Activated CD4-positive, alpha-beta T cell treated with anti-CD3 and anti-CD28 coated beads, Interleukin-2, amount 50 U/mL, for 24 hours (primary cell): ENCODE results near the gene LRGUK.
A peak's percentile ranks its signal among the peaks of the same experiment; 100 is the strongest.

Experiments used
- DNase-seq, 2 donors: peaks; one replicate each; pipeline ENCODE4 v3.0.0-alpha.2; 2020; ENCODE audit warnings: low read depth in 1 of 2, low spot score in 1 of 2

The LRGUK gene

GRCh38 chr7:134122980-134123379 lies 4.2 kb upstream of the LRGUK start:
- no peak for DNase-seq

GRCh38 chr7:134126146-134126545 lies 994 bp upstream of the LRGUK start:
- no peak for DNase-seq

- no peak for DNase-seq
These were observed 559 bp upstream of the LRGUK start for GRCh38 chr7:134126596-134126965.

- no peak for DNase-seq
These were observed 1.7 kb downstream of the LRGUK start for GRCh38 chr7:134128829-134129228.

DNA sequence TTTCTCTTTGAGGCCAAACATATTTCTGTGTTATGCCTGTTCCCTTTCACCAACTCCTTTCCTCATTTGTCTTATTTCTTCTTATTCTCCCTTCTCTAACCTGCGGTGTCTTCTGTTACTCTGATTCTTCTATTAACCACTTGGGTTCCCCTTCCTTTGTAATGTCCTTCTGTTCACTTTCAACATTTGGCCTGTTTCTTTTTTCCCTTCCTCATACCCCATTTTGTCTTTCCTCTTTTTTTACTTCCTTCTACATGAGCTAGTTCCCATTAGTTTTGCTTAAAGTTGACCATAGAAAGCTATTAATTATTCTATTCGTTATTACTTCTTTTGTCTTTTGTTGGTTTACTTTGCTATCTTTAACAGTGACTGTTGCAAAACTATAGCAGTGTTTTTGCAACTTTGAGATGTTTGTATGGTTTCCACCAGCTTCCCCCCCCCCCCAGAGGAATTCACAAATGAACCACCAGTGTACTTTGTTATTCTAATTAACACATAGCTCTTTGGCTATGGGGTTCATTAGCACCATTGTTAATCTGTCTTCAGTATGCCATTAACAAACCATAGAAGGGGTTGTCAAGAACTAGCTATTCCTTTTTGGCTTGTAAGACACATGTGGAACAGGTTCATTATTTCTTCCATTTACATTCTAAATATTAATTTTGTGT lies 2.9 kb downstream of the LRGUK start:
- DNase-seq: no peak

- DNase-seq: no peak
These were observed 6.9 kb downstream of the LRGUK start for GRCh38 chr7:134134004-134134403.

GRCh38 chr7:134140889-134141867 lies 14.0 kb downstream of the LRGUK start:
- peak in 1 of 2 donors; percentile 22 for DNase-seq

GRCh38 chr7:134141868-134142264 lies 14.7 kb downstream of the LRGUK start:
- DNase-seq: no peak

DNA sequence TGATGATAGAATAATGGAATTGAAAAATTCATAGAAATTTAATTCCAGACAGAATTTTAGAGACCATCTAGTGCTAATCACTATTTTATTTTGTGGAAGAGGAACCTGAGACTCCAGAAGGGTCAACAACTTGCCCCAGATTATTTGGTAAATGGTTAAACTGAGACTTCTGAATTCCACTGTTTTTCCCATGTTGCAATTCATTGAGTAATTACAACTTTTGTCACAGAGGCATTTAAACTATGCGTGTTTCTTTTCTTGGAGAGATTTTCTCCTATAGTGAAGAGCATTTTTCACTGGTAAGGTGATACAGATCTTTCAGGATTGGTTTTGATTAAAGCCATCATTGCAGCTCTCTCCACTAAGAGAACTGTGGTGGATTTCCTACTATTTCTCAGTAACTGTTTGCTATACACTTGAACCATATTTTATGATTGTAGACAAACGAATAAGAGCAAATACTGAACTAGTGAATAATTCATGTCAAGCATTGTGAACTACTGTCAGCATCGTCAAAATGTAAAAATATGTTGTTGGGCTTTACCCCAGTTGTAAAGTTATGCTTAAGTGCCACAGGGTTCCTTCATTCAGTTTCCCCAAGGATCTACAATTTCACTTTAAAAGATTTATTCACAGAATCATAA lies 26.5 kb downstream of the LRGUK start:
- no peak for DNase-seq

- no peak for DNase-seq
These were observed 27.5 kb downstream of the LRGUK start for GRCh38 chr7:134154581-134155130.

DNA sequence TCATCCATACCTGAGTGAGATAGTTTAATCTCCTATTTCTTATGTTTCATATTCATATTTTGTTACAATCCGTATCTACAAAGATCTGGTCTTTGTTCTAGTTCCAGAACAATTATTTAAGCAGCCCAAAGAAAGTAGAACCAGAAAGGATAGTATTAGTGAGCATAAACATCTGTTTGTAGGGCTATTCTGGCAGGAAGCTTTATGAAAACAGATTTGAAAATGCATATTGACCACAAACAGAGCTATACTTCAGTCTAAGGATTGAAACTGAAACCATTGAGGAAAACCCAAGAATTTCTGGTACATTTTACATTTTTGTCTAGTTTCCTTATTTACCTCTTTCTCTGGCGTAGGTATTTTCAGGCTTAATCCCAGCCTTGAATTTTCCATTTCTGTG lies 28.1 kb downstream of the LRGUK start:
- DNase-seq: no peak

- DNase-seq: no peak
These were observed 28.7 kb downstream of the LRGUK start for GRCh38 chr7:134155871-134156270.

DNA sequence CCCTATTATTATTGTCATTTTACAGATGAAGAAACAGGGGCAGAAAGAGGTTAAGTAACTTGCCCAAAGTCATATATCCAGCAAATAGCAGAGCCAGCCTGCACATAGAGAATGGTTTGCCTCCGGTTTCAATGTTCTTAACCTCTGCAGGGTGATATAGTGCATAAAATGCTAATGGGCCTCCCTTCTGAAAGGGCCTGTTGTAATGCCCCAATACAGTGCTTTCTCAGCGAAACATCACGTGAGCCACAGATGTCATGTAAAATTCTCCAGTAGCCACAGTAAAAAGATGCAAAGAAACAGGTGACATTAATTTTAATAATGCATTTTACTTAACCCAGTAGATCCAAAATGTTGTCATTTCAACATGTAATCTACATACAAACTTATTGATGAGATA lies 38.1 kb downstream of the LRGUK start:
- DNase-seq: no peak

- no peak for DNase-seq
These were observed 40.1 kb downstream of the LRGUK start for GRCh38 chr7:134167250-134167649.

GRCh38 chr7:134167841-134168240 lies 40.7 kb downstream of the LRGUK start:
- DNase-seq: no peak

GRCh38 chr7:134174795-134175261 lies 47.7 kb downstream of the LRGUK start:
- DNase-seq: no peak

DNA sequence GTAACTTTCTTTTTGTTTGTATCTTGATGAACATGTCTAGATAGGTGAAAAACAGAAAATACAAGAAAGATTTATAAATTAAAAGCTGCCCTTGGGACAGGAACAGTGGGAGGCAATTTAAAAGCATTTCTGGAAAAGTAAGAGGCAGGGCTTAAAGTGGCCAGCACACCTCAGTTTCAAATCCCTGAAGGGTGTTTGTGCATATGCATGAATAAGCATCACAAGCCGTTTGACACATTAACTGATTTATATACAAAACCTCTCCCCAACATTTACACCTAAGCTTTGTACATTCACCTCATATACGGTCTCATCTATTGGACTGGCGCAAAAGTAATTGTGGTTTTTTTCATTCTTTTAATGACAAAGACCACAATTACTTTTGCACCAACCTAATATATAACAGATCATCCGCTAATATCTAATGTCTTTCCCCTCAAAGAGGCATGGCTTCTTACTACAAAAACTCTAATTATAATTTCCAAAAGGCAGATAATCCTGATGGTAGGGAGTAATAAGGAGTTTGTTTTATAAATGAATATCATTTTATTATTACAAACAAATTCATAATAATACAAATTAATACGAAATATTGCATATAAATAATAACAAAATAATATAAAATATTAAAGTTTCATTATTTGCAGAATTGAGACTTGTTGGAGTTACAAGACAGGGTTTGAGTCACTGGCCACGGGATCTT lies 48.3 kb downstream of the LRGUK start:
- DNase-seq: no peak

- no peak for DNase-seq
These were observed 48.9 kb downstream of the LRGUK start for GRCh38 chr7:134176037-134176350.

DNA sequence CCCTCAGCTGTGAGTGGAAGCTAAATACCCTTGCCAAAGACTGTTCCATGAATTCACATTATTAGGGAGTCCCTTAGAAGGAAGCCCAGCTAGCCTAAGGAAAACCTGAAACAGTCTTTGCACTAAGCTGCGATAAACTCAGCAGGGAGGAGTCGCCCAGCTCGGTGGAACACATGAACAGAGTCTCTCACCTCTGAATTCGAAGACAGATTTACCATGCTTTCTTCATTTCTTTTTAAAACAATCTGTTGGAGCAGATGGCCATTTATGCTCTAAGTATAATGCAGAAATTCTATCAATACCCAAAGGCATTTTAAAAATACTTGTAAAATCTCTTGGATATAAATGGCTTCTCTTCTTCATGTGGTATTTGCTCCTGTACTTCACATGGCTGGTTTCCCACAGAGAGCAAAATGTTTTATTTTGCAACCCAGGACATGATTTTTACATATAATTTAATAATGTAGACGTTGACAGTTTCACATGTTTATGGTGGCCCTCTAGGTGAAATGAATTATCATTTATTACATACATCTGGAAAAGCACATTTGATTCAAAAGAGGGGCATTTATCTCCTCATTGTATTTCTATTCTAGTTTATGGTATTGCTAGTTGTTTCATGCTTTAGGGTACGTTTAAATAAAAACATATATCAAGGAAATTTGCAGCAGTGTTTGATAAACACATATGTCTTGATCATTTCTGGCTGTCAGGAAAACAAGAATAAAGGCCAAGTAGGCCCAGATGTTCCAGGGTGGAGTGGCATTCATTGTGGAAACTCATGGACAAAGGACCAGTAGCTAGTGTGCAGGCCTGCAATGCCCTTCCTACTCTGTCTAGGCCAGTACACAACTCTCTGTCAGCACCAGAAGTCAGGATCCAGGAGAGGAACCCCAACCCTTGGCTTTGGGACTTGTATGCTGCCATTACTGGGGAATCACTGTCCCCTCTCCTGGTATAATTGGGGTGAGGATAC lies 52.2 kb downstream of the LRGUK start:
- DNase-seq: no peak

DNA sequence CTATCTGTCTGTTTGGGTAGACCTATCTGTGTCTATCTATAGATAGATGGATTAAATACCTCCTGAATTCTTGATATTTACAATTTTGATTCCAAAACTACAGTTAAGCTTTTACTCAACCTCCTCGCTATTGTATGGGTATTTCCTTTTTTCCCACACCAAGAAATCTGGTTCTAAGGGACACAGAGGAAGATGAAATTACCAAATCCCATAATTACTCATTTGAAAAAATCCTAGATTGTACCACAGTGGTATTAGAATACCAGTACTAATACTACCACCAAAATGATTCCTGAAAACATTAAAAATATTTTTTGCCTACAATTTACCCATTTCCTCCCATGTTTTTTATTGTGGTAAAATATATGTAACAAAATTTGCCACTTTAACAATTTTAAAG lies 53.2 kb downstream of the LRGUK start:
- DNase-seq: no peak
